ENCODE data around the gene ZNF513. TPM values are rescaled to one million over a fixed set of nuclear protein-coding genes. Genes with fewer than 3 reads are reported as not detected.
A peak's percentile ranks its signal among the peaks of the same experiment; 100 is the strongest.

ZNF513 gene
- total RNA-seq, 1 experiment from 2014 or later = 19.2 TPM

DNA sequence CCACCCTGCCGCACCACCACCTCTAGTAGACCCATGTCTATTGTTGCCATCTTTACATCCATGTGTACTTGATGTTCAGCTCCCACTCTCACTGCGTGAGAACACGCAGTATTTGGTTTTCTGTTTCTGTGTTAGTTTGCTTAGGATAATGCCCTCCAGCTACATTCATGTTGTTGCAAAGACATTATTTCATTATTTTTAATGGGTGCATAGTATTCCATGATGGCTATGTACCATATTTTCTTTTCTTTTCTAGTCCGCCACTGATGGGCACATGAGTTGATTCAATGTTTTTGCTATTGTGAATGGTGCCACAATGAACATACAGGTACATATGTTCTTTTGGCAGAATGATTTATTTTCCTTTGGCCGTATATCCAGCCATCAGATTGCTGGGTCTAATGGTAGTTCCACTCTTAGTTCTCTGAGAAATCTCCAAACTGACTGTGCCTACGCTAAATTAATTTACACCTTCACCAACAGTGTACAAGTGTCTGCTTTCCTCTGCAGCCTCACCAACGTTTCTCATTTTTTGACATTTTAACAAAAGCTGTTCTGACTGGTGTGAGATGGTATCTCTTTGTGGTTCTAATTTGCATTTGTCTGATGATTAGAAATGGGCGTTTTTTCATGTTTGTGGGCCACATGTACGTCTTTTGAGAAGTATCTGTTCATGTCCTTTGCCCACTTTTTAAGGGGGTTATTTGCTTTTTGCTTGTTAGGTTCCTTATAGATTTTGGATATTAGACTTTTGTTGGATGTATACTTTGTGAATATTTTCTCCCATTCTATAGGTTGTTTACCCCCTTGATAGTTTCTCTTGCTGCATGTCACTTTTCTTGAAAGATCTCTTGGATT is 10.5 kb upstream of the ZNF513 start:
- ChIA-PET POLR2A (no interaction called here), CTCF (no interaction called here)
- intact Hi-C loops (cut with micrococcal nuclease; ENCODE audit: unreplicated experiment) = no loop called here

DNA sequence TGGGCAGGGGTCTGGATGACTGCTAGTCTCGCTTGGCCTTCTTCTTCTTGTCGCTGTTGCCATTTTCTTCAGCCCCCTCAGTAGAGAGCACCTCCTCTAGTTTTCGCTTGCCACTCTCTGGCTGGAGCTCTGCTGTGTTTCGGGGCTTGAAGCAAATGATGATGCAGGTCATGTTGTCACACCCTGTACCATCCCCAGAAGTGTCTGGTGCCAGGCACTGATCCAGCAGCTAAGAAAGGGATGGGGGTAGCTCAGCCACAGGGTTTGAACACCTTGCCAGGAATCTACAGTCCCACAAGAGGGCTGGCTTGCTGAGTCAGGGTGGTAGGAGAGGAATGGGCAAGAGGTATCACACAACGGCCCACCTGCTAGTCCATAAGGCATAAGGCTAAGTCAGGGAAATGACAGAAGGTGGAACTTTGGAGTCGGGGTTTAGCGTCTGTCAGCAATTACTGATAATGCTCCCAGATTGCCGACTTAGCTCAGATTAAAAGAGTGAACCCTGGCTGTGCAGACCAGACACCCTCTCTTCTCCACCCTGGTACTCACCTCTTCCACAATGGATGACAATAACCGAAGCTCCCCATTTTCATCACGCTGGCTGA is 1.1 kb upstream of the ZNF513 start:
- Mint-ChIP-seq H3K27ac (ENCODE audit: unreplicated experiment) (peak overlapping the region; percentile 98), H3K36me3 (ENCODE audit: insufficient read depth, unreplicated experiment) (peaks cover 88% of the 10 kb centered on the region), H3K4me3 (ENCODE audit: unreplicated experiment) (peak overlapping the region; percentile 85), H3K9me3 (ENCODE audit: unreplicated experiment) (no peaks in the 10 kb centered on the region), H3K27me3 (ENCODE audit: insufficient read depth, unreplicated experiment) (no peaks in the 10 kb centered on the region), H3K4me1 (ENCODE audit: low read depth, unreplicated experiment) (peaks cover 11% of the 10 kb centered on the region)
- peaks cover 6% of the 10 kb centered on the region for H3K36me3 ChIP-seq (ENCODE audit: control insufficient read depth, insufficient read depth, low read length)
- H3K4me1 ChIP-seq = peaks cover 15% of the 10 kb centered on the region
- TF ChIP-seq, protein P1, sequence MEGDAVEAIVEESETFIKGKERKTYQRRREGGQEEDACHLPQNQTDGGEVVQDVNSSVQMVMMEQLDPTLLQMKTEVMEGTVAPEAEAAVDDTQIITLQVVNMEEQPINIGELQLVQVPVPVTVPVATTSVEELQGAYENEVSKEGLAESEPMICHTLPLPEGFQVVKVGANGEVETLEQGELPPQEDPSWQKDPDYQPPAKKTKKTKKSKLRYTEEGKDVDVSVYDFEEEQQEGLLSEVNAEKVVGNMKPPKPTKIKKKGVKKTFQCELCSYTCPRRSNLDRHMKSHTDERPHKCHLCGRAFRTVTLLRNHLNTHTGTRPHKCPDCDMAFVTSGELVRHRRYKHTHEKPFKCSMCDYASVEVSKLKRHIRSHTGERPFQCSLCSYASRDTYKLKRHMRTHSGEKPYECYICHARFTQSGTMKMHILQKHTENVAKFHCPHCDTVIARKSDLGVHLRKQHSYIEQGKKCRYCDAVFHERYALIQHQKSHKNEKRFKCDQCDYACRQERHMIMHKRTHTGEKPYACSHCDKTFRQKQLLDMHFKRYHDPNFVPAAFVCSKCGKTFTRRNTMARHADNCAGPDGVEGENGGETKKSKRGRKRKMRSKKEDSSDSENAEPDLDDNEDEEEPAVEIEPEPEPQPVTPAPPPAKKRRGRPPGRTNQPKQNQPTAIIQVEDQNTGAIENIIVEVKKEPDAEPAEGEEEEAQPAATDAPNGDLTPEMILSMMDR (IDR thresholded peaks at IDR 0.05; ENCODE audit: insufficient read depth in 1 of 2, low read depth in 1 of 2, low read length in 1 of 2, severe bottlenecking in 1 of 2, unreplicated experiment in 1 of 2) = no peak
- TSS peak; percentile 56 for BruUV-seq (replicated peaks)
- intact Hi-C loops (cut with micrococcal nuclease; ENCODE audit: unreplicated experiment) = no loop called here
- H3K9me3 ChIP-seq = no peaks in the 10 kb centered on the region
- no peak overlapping the region for H3K4me3 ChIP-seq (ENCODE audit: low read depth, low read length)
- H3K27me3 ChIP-seq (replicated peaks; ENCODE audit: control insufficient read depth, insufficient read depth, low read length) = no peaks in the 10 kb centered on the region
- DNase-seq = no peak
- ChIA-PET POLR2A (interaction anchor here (1.7 kb wide), 1 partner anchor 25 kb away, joined by 7 read pairs; the partner anchor contains the start of gene GTF3C2), CTCF (interaction anchor here (1.1 kb wide), 1 partner anchor 302 kb away, joined by 3 read pairs; no protein-coding TSS in a partner anchor)

More for the DNA sequence above, 10.5 kb upstream of the ZNF513 start:
- Mint-ChIP-seq H3K9me3 (ENCODE audit: unreplicated experiment) (no peaks in the 10 kb centered on the region), H3K27me3 (ENCODE audit: insufficient read depth, unreplicated experiment) (no peaks in the 10 kb centered on the region), H3K4me3 (ENCODE audit: unreplicated experiment) (no peak overlapping the region), H3K27ac (ENCODE audit: unreplicated experiment) (no peak overlapping the region), H3K36me3 (ENCODE audit: insufficient read depth, unreplicated experiment) (peaks cover 50% of the 10 kb centered on the region), H3K4me1 (ENCODE audit: low read depth, unreplicated experiment) (no peaks in the 10 kb centered on the region)
- Histone ChIP-seq H3K4me3 (ENCODE audit: low read depth, low read length) (no peak overlapping the region), H3K36me3 (ENCODE audit: control insufficient read depth, insufficient read depth, low read length) (no peaks in the 10 kb centered on the region; the same call in 1 of the 2 replicates), H3K9me3 (no peaks in the 10 kb centered on the region), H3K4me1 (no peaks in the 10 kb centered on the region), H3K27me3 (replicated peaks; ENCODE audit: control insufficient read depth, insufficient read depth, low read length) (no peaks in the 10 kb centered on the region)
- TF ChIP-seq, protein P1 (IDR thresholded peaks at IDR 0.05; ENCODE audit: insufficient read depth in 1 of 2, low read depth in 1 of 2, low read length in 1 of 2, severe bottlenecking in 1 of 2, unreplicated experiment in 1 of 2) = no peak
- DNase-seq = no peak
- no TSS peak for BruUV-seq (replicated peaks)

DNA sequence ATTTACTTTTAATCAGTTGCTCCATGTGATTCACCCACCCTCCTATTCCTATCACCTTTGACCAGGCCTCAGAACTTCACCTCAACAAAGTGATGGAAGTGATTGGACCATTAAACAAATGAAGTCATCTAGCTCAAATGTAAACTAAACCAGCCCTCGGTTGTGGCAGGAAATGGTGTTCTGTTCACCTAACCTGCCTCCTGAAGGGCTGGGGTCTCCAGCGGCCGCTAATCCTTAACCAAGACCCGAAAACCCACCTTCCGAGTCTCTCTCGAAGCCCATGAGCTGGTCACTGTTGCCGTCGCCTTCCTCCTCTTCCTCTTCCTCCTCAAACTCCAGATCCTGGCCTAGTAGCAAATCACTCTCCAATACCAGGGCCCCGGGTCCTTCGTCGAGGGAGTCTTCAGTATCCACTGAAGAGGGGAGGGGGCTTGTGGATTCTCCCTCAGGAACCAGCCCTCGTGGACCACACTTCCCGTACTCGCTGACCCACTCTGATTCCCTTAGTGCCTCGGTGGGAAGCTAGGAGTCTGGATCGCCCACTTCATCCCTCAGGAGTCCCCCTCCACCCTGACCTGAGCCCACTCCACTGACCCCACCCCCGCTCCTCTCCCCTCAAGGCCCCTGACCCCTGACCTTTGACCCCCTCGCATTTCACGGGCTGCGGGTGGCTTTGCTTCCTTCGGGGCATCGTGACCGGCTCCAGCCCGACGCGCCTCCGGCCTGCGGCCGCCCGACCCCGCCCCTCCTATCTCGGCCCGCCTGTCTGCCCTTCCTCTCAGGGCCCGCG is 503 bp downstream of the ZNF513 start:
- BruUV-seq (replicated peaks) = TSS peak; percentile 22
- DNase-seq = peak; percentile 35 to 81

More for the DNA sequence above, 503 bp downstream of the ZNF513 start:
- no peaks in the 10 kb centered on the region for H3K9me3 Mint-ChIP-seq (ENCODE audit: unreplicated experiment)
- peak overlapping the region; percentile 82 for H3K4me3 ChIP-seq (ENCODE audit: low read depth, low read length)
- no peaks in the 10 kb centered on the region for H3K9me3 ChIP-seq
- H3K4me3 Mint-ChIP-seq (ENCODE audit: unreplicated experiment) = peak overlapping the region; percentile 85
- H3K4me1 Mint-ChIP-seq (ENCODE audit: low read depth, unreplicated experiment) = peaks cover 11% of the 10 kb centered on the region
- no peaks in the 10 kb centered on the region for H3K27me3 Mint-ChIP-seq (ENCODE audit: insufficient read depth, unreplicated experiment)
- peaks cover 8% of the 10 kb centered on the region for H3K36me3 ChIP-seq (ENCODE audit: control insufficient read depth, insufficient read depth, low read length)
- ChIA-PET CTCF (interaction anchor here (1.2 to 1.9 kb wide), 2 partner anchors 11 to 59 kb away, joined by 3 to 6 read pairs; partner anchors contain the start of gene EIF2B4), POLR2A (interaction anchor here (0.7 to 2.0 kb wide), 8 partner anchors 9 to 283 kb away, joined by 3 to 10 read pairs (median 6); partner anchors contain the start of genes EIF2B4, GTF3C2, NRBP1 and PPM1G)
- TF ChIP-seq, protein P1 (IDR thresholded peaks at IDR 0.05; ENCODE audit: insufficient read depth in 1 of 2, low read depth in 1 of 2, low read length in 1 of 2, severe bottlenecking in 1 of 2, unreplicated experiment in 1 of 2) = no peak
- peaks cover 15% of the 10 kb centered on the region for H3K4me1 ChIP-seq
- intact Hi-C loops (cut with micrococcal nuclease; ENCODE audit: unreplicated experiment) = loop anchor here (1.0 kb wide), 1 partner anchor 10 kb away; the partner anchor contains the start of genes EIF2B4 and SNX17
- H3K27ac Mint-ChIP-seq (ENCODE audit: unreplicated experiment) = peak overlapping the region; percentile 98
- H3K36me3 Mint-ChIP-seq (ENCODE audit: insufficient read depth, unreplicated experiment) = peaks cover 94% of the 10 kb centered on the region
- H3K27me3 ChIP-seq (replicated peaks; ENCODE audit: control insufficient read depth, insufficient read depth, low read length) = no peaks in the 10 kb centered on the region

Data from Caco-2 (cell line).